Measurements from ENCODE around the gene PTPN18. TPM values are rescaled to one million over a fixed set of nuclear protein-coding genes. Genes with fewer than 3 reads are reported as not detected.

PTPN18 gene
- total and polyA plus RNA-seq, 2 donors (not counting 1 experiment from before 2014, with no cell fraction given) = 91.0 to 102 TPM

- no peaks in the 10 kb centered on the region for H3K27me3 ChIP-seq (replicated peaks in 1 of 4; ENCODE audit: control extremely low read depth in 1 of 4, control insufficient read depth in 3 of 4, insufficient read depth in 4 of 4, low read length in 3 of 4)
- Mint-ChIP-seq H3K27me3 (no peaks in the 10 kb centered on the region), H3K4me1 (peaks cover 84% of the 10 kb centered on the region), H3K4me3 (peak overlapping the region; percentile 81), H3K9me3 (ENCODE audit: insufficient read depth) (no peaks in the 10 kb centered on the region), H3K27ac (peak overlapping the region; percentile 91)
- WGBS (ENCODE audit: insufficient coverage) = 64% methylated on average over 7 of the region's 11 CpGs
- CTCF ChIA-PET = interaction anchor here (1.1 to 6.7 kb wide), 4 partner anchors 13 to 34 kb away, joined by 3 to 61 read pairs (median 5); partner anchors contain the start of gene IMP4
- H4K20me1 ChIP-seq (ENCODE audit: control insufficient read depth, insufficient read depth, low read length, poor library complexity, severe bottlenecking) = peaks cover 52% of the 10 kb centered on the region
- POLR2A ChIA-PET = interaction anchor here (0.6 to 3.0 kb wide), 6 partner anchors 9 to 36 kb away, joined by 3 to 12 read pairs (median 6); partner anchors contain the start of gene IMP4
- H3K27ac ChIP-seq (ENCODE audit: low read length in 2 of 2) = peak overlapping the region; percentile 66 to 67
- H2AFZ ChIP-seq (ENCODE audit: insufficient read depth, low read depth, low read length, poor library complexity, severe bottlenecking) = no peak overlapping the region
- DNase-seq = peak; percentile 68
- H3K4me1 ChIP-seq (ENCODE audit: control insufficient read depth in 2 of 2, insufficient read depth in 2 of 2, low read length in 2 of 2) = peaks cover 45 to 80% of the 10 kb centered on the region in 2 donors
- H3K36me3 ChIP-seq (replicated peaks in 1 of 2; ENCODE audit: control extremely low read depth in 1 of 2, control insufficient read depth in 1 of 2, extremely low read depth in 1 of 2, insufficient read depth in 2 of 2, low read length in 1 of 2) = peaks cover 0 to 22% of the 10 kb centered on the region in 2 experiments
- peak overlapping the region; percentile 14 for H3K9ac ChIP-seq (ENCODE audit: low read length)
- ATAC-seq (ENCODE audit: low read depth) = peak; percentile 23
- H3K4me2 ChIP-seq (replicated peaks; ENCODE audit: low read depth, low read length, poor library complexity, severe bottlenecking) = peak overlapping the region; percentile 49
- H3K9me3 ChIP-seq (ENCODE audit: control extremely low read depth in 1 of 3, control insufficient read depth in 2 of 3, insufficient read depth in 1 of 3, low read length in 2 of 3) = peaks cover 0 to 3% (median 0%) of the 10 kb centered on the region in 3 donors
- H3K79me2 ChIP-seq (ENCODE audit: control insufficient read depth, insufficient read depth, low read length) = peaks cover 61% of the 10 kb centered on the region
- peak overlapping the region in 1 of 5 experiments; percentile 5 for H3K4me3 ChIP-seq (ENCODE audit: control extremely low read depth in 1 of 5, extremely low read depth in 1 of 5, insufficient read depth in 1 of 5, low read depth in 2 of 5, low read length in 4 of 5)
- TF ChIP-seq EZH2 (IDR thresholded peaks at IDR 0.05; ENCODE audit: borderline replicate concordance, insufficient read depth, low read depth, low read length, poor library complexity, severe bottlenecking) (no peak), CTCF (IDR thresholded peaks at IDR 0.05) (no peak)
- intact Hi-C loops (cut with micrococcal nuclease) = no loop called here
Measured at GRCh38 chr2:130376433-130377293, 20.8 kb downstream of the PTPN18 start.
